Hepatocyte (in vitro differentiated cells): ENCODE data around the gene BMPR1A. TPM values are rescaled to one million over a fixed set of nuclear protein-coding genes. Genes with fewer than 3 reads are reported as not detected.

Experiments
- DNase-seq: peaks from one replicate; pipeline ENCODE4 v3.0.0-alpha.2; 2016; ENCODE audit warnings: low spot score
- H2AFZ ChIP-seq: fragments of 200-600 bp; sonication (generic); 2 replicates; pipeline ENCODE4 v1.6.0; 2016; ENCODE audit warnings: antibody characterized with exemption, mild to moderate bottlenecking
- H3K27ac ChIP-seq: fragments of 200-600 bp; sonication (generic); 2 replicates; pipeline ENCODE4 v1.5.1; 2016; ENCODE audit warnings: mild to moderate bottlenecking
- H3K27me3 ChIP-seq: fragments of 200-600 bp; sonication (generic); 2 replicates; pipeline ENCODE4 v1.6.1; 2016
- H3K36me3 ChIP-seq: fragments of 200-600 bp; sonication (generic); replicated peaks from 2 replicates; pipeline ENCODE4 v1.5.1; 2016; ENCODE audit warnings: low read depth; ENCODE audit not compliant: insufficient read depth
- H3K4me1 ChIP-seq: fragments of 200-600 bp; sonication (generic); 2 replicates; pipeline ENCODE4 v1.5.1; 2016; ENCODE audit warnings: mild to moderate bottlenecking, moderate library complexity; ENCODE audit not compliant: insufficient read depth
- H3K4me2 ChIP-seq: fragments of 200-600 bp; sonication (generic); 2 replicates; pipeline ENCODE4 v1.6.0; 2016
- H3K4me3 ChIP-seq: fragments of 200-600 bp; sonication (generic); 2 replicates; pipeline ENCODE4 v1.5.1; 2016; ENCODE audit warnings: mild to moderate bottlenecking
- H3K79me2 ChIP-seq: fragments of 200-600 bp; sonication (generic); 2 replicates; pipeline ENCODE4 v1.6.0; 2017; ENCODE audit warnings: mild to moderate bottlenecking
- H3K9me2 ChIP-seq: fragments of 200-600 bp; sonication (generic); replicated peaks from 2 replicates; pipeline ENCODE4 v1.6.0; 2017; ENCODE audit warnings: mild to moderate bottlenecking; ENCODE audit not compliant: insufficient read depth
- H3K9me3 ChIP-seq: fragments of 200-600 bp; sonication (generic); 2 replicates; pipeline ENCODE4 v1.5.1; 2016; ENCODE audit warnings: low read depth, mild to moderate bottlenecking
- H4K20me1 ChIP-seq: fragments of 200-600 bp; sonication (generic); 2 replicates; pipeline ENCODE4 v1.6.0; 2016; ENCODE audit warnings: mild to moderate bottlenecking; ENCODE audit not compliant: insufficient read depth, poor library complexity, severe bottlenecking
- CTCF ChIP-seq: fragments of 200-600 bp; sonication (generic); IDR thresholded peaks from 2 replicates; pipeline ENCODE4 v1.5.1; 2016; ENCODE audit warnings: antibody characterized with exemption, mild to moderate bottlenecking; ENCODE audit not compliant: poor library complexity
- EZH2 ChIP-seq: fragments of 200-600 bp; sonication (generic); IDR thresholded peaks from 2 replicates; pipeline ENCODE4 v1.6.1; 2016; ENCODE audit warnings: antibody characterized with exemption, mild to moderate bottlenecking, borderline replicate concordance
- EZH2phosphoT487 ChIP-seq: fragments of 200-600 bp; sonication (generic); IDR thresholded peaks from one replicate; pipeline ENCODE4 v1.6.1; 2018; ENCODE audit warnings: antibody characterized with exemption, mild to moderate bottlenecking, low read depth, moderate library complexity; ENCODE audit not compliant: unreplicated experiment, severe bottlenecking
- WGBS: methylation state at CpG from one replicate; pipeline ENCODE4 v1.1.6; 2016; ENCODE audit warnings: low lambda C conversion rate; ENCODE audit errors: missing lambda C conversion rate; 5-methylcytosine and 5-hydroxymethylcytosine counted together
- polyA plus RNA-seq: library from polyadenylated mRNA; unstranded; fragments of >200 nt; fragmentation: Nextera tagmentation; extraction: Ambion mirVana; gene quantifications from 2 replicates; pipeline ENCODE4 v1.2.1, GENCODE V29; 2016
- total RNA-seq: library from RNA; depleted of rRNA; stranded (reverse); fragments of >200 nt; gene quantifications from 2 replicates; pipeline ENCODE4 v1.2.3, GENCODE V29; 2014

BMPR1A gene
- total and polyA plus RNA-seq, 2 experiments from 2014 or later: 25.1 to 58.0 TPM

- Histone ChIP-seq H3K4me3 (no peak overlapping the region), H3K36me3 (no peaks in the 10 kb centered on the region), H3K4me2 (no peak overlapping the region), H3K27ac (no peak overlapping the region), H3K4me1 (no peaks in the 10 kb centered on the region), H2AFZ (no peak overlapping the region), H3K9me2 (no peaks in the 10 kb centered on the region), H3K9me3 (no peaks in the 10 kb centered on the region), H3K79me2 (no peaks in the 10 kb centered on the region), H3K27me3 (no peaks in the 10 kb centered on the region), H4K20me1 (no peaks in the 10 kb centered on the region)
- 85% methylated on average over 1 of the region's 1 CpG for WGBS
- DNase-seq: no peak
- no peak for TF ChIP-seq EZH2phosphoT487
These were observed 26.7 kb upstream of the BMPR1A start for GRCh38 chr10:86729677-86730076.

GRCh38 chr10:86730227-86730626 lies 26.2 kb upstream of the BMPR1A start:
- Histone ChIP-seq H3K27me3 (no peaks in the 10 kb centered on the region), H3K4me3 (no peak overlapping the region), H3K27ac (no peak overlapping the region), H3K79me2 (no peaks in the 10 kb centered on the region), H4K20me1 (no peaks in the 10 kb centered on the region), H3K4me1 (no peaks in the 10 kb centered on the region), H3K36me3 (no peaks in the 10 kb centered on the region), H3K4me2 (no peak overlapping the region), H2AFZ (no peak overlapping the region), H3K9me2 (no peaks in the 10 kb centered on the region), H3K9me3 (no peaks in the 10 kb centered on the region)
- DNase-seq: no peak
- 89% methylated on average over 1 of the region's 1 CpG for WGBS
- TF ChIP-seq CTCF (no peak), EZH2phosphoT487 (no peak), EZH2 (no peak)

- H3K27ac ChIP-seq: no peak overlapping the region
- no peak for DNase-seq
- no peak overlapping the region for H2AFZ ChIP-seq
- no peaks in the 10 kb centered on the region for H3K36me3 ChIP-seq
- WGBS: 92% methylated on average over 13 of the region's 13 CpGs
- H3K9me3 ChIP-seq: no peaks in the 10 kb centered on the region
- no peak overlapping the region for H3K4me2 ChIP-seq
- no peaks in the 10 kb centered on the region for H3K9me2 ChIP-seq
- TF ChIP-seq EZH2: no peak
- H4K20me1 ChIP-seq: no peaks in the 10 kb centered on the region
- H3K27me3 ChIP-seq: no peaks in the 10 kb centered on the region
- no peaks in the 10 kb centered on the region for H3K4me1 ChIP-seq
- no peak overlapping the region for H3K4me3 ChIP-seq
- no peaks in the 10 kb centered on the region for H3K79me2 ChIP-seq
These were observed 23.6 kb upstream of the BMPR1A start for GRCh38 chr10:86732771-86733170.

GRCh38 chr10:86733260-86733671 lies 23.2 kb upstream of the BMPR1A start:
- 86% methylated on average over 8 of the region's 8 CpGs for WGBS
- Histone ChIP-seq H3K4me1 (no peaks in the 10 kb centered on the region), H3K4me2 (no peak overlapping the region), H2AFZ (no peak overlapping the region), H3K79me2 (no peaks in the 10 kb centered on the region), H3K9me2 (no peaks in the 10 kb centered on the region), H3K36me3 (no peaks in the 10 kb centered on the region), H3K4me3 (no peak overlapping the region), H3K27me3 (no peaks in the 10 kb centered on the region), H4K20me1 (no peaks in the 10 kb centered on the region), H3K9me3 (no peaks in the 10 kb centered on the region), H3K27ac (no peak overlapping the region)
- DNase-seq: no peak
- TF ChIP-seq EZH2: no peak
- no peak for TF ChIP-seq CTCF
- no peak for TF ChIP-seq EZH2phosphoT487
